BLaER1 treated with 17β-estradiol and CSF1 and Interleukin-3, amounts not matched to agents 10 nM and 100 nM (cell line): Measurements from ENCODE around the gene TNRC6C.

Experiments used
- H3K27ac ChIP-seq, 11 experiments: shearing (Covaris generic); formaldehyde crosslinking; 2 replicates each; pipeline ENCODE4 v1.8.1; 2022
- H3K27me3 ChIP-seq, 11 experiments: shearing (Covaris generic); formaldehyde crosslinking; 2 replicates each; pipeline ENCODE4 v1.8.1; 2022
- H3K36me3 ChIP-seq, 11 experiments: shearing (Covaris generic); formaldehyde crosslinking; 2 replicates each; pipeline ENCODE4 v1.8.1; 2022
- H3K4me1 ChIP-seq, 10 experiments: shearing (Covaris generic); formaldehyde crosslinking; 2 replicates each; pipeline ENCODE4 v1.8.1; 2022
- H3K4me2 ChIP-seq, 11 experiments: shearing (Covaris generic); formaldehyde crosslinking; 2 replicates each; pipeline ENCODE4 v1.8.1; 2022
- H3K4me3 ChIP-seq, 10 experiments: shearing (Covaris generic); formaldehyde crosslinking; 2 replicates each; pipeline ENCODE4 v1.8.1; 2022
- H3K9ac ChIP-seq, 11 experiments: shearing (Covaris generic); formaldehyde crosslinking; 2 replicates each; pipeline ENCODE4 v1.8.1; 2022
- H3K9me3 ChIP-seq, 11 experiments: shearing (Covaris generic); formaldehyde crosslinking; replicated peaks in 1 of 11; 2 replicates each; pipeline ENCODE4 v1.8.1; 2022
- H4K20me1 ChIP-seq, 11 experiments: shearing (Covaris generic); formaldehyde crosslinking; 2 replicates each; pipeline ENCODE4 v1.8.1; 2022
- Cebpa-rat ChIP-seq, 11 experiments: shearing (Covaris generic); IDR thresholded peaks; 2 replicates each; pipeline ENCODE4 v1.8.1; 2022

TNRC6C gene

DNA sequence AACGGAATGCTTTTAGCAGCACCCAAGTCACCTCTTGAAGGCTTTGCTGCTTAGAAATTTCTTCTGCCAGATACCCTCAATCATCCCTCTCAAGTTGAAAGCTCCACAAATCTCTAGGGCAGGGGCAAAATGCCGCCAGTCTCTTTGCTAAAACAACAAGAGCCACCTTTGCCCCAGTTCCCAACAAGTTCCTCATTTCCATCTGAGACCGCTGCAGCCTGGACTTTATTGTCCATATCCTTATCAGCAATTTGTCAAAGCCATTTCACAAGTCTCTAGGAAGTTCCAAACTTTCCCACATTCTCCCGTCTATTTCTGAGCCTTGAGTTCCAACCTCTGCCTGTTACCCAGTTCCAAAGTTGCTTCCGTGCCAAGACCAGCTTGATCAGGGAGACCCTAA is 142.6 kb downstream of the TNRC6C start:
- Histone ChIP-seq H3K4me1 (no peaks in the 10 kb centered on the region), H3K27me3 (no peaks in the 10 kb centered on the region), H3K4me2 (no peak overlapping the region), H3K4me3 (no peak overlapping the region), H3K36me3 (peaks cover 42 to 100% (median 86%) of the 10 kb centered on the region in 11 experiments), H3K9me3 (peaks cover 8 to 38% (median 33%) of the 10 kb centered on the region in 11 experiments; a peak in 20 of 22 replicates), H4K20me1 (no peaks in the 10 kb centered on the region; a peak in 1 of 22 replicates), H3K27ac (no peak overlapping the region), H3K9ac (no peak overlapping the region)
- TF ChIP-seq Cebpa-rat (IDR thresholded peaks at IDR 0.05), result no peak

DNA sequence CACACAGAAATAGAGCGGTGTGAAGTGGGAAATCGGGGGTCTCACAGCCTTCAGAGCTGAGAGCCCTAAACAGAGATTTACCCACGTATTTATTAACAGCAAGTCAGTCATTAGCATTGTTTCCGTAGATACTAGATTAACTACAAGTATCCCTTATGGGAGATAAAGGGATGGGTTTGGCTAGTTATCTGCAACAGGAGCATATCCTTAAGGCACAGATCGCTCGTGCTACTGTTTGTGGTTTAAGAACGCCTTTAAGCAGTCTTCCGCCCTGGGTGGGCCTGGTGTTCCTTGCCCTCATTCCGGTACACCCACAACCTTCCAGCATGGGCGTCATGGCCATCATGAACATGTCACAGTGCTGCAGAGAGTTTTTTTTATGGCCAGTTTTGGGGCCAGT is 143.0 kb downstream of the TNRC6C start:
- Histone ChIP-seq H3K36me3 (peaks cover 38 to 100% (median 81%) of the 10 kb centered on the region in 11 experiments), H3K4me1 (no peaks in the 10 kb centered on the region), H3K4me2 (no peak overlapping the region), H3K27me3 (no peaks in the 10 kb centered on the region), H3K4me3 (no peak overlapping the region), H4K20me1 (no peaks in the 10 kb centered on the region; a peak in 1 of 22 replicates), H3K9me3 (peaks cover 8 to 38% (median 33%) of the 10 kb centered on the region in 11 experiments; a peak in 20 of 22 replicates), H3K9ac (no peak overlapping the region), H3K27ac (no peak overlapping the region)
- no peak for TF ChIP-seq Cebpa-rat (IDR thresholded peaks at IDR 0.05)

DNA sequence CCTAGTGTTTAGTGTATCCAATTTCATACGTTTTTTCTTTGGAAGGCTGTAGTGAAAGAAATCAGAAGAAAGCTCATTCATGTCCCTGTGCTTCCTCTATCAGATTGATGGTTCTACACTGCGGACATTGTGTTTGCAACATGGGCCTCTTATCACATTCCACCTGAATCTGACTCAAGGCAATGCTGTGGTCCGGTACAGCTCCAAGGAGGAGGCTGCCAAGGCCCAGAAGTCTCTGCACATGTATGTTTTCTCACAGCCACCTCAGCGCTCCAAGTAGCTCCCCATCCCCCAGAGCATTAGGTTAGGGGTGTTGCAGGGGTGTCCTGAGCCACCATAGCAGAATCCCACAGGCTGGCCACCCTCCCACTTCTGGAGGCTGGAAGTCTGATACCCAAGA is 144.8 kb downstream of the TNRC6C start:
- Histone ChIP-seq H3K9ac (no peak overlapping the region), H3K4me2 (no peak overlapping the region), H3K27ac (peak overlapping the region in 1 of 11 experiments; percentile 5; a peak in 1 of 22 replicates), H3K36me3 (peaks cover 31 to 99% (median 69%) of the 10 kb centered on the region in 11 experiments), H3K4me3 (no peak overlapping the region), H3K9me3 (peaks cover 8 to 38% (median 33%) of the 10 kb centered on the region in 11 experiments; a peak in 20 of 22 replicates), H3K27me3 (no peaks in the 10 kb centered on the region), H3K4me1 (peaks cover 0 to 2% (median 1%) of the 10 kb centered on the region in 10 experiments; a peak in 13 of 20 replicates), H4K20me1 (peaks cover 0 to 11% (median 6%) of the 10 kb centered on the region in 11 experiments; a peak in 15 of 22 replicates)
- TF ChIP-seq Cebpa-rat (IDR thresholded peaks at IDR 0.05), result no peak

DNA sequence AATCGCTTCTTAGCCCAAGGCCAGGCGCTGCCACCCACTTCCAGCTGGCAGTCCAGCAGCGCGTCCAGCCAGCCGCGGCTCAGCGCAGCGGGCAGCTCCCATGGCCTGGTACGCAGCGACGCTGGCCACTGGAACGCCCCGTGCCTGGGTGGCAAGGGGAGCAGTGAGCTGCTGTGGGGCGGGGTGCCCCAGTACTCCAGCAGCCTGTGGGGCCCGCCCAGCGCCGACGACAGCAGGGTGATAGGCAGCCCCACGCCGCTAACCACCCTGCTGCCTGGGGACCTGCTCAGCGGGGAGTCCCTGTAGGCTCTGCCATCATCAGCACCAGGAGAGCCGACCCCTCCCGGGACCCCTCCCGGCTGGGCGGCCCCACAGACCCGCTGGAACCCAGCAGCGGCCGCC is 146.0 kb downstream of the TNRC6C start:
- Histone ChIP-seq H3K36me3 (peaks cover 31 to 99% (median 68%) of the 10 kb centered on the region in 11 experiments), H3K27me3 (no peaks in the 10 kb centered on the region), H3K4me1 (peaks cover 0 to 14% (median 13%) of the 10 kb centered on the region in 10 experiments; a peak in 16 of 20 replicates), H3K4me2 (no peak overlapping the region), H3K9me3 (peaks cover 8 to 25% (median 23%) of the 10 kb centered on the region in 11 experiments; a peak in 20 of 22 replicates), H4K20me1 (peaks cover 8 to 23% (median 18%) of the 10 kb centered on the region in 11 experiments; a peak in 20 of 22 replicates), H3K4me3 (no peak overlapping the region), H3K27ac (no peak overlapping the region), H3K9ac (no peak overlapping the region)
- no peak for TF ChIP-seq Cebpa-rat (IDR thresholded peaks at IDR 0.05)

DNA sequence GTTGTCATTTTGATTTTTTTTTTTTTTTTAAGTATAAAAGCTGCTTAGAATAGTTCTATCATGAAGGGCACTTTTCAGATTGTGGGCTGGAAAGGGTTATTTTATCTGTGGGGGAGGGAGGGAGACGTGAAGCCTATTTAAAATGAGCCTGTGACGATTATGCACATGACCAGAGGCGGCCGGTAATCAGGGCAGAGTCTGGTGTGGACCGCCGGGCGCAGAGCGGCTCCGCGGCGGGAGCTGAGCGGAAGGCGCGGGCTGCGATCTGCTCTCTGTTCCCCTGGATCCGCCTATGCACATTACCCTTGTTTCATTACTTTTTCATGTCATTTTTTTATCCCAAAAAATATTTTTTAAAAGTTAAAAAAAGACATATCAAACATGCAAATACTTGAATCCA is 146.6 kb downstream of the TNRC6C start:
- peaks cover 14 to 28% (median 22%) of the 10 kb centered on the region in 11 experiments; a peak in 20 of 22 replicates for H4K20me1 ChIP-seq
- TF ChIP-seq Cebpa-rat (IDR thresholded peaks at IDR 0.05), result no peak
- peaks cover 4 to 20% (median 17%) of the 10 kb centered on the region in 11 experiments; a peak in 19 of 22 replicates for H3K9me3 ChIP-seq
- H3K4me1 ChIP-seq, result peaks cover 0 to 18% (median 14%) of the 10 kb centered on the region in 10 experiments; a peak in 16 of 20 replicates
- no peak overlapping the region for H3K27ac ChIP-seq
- no peak overlapping the region for H3K4me2 ChIP-seq
- H3K4me3 ChIP-seq, result no peak overlapping the region
- peaks cover 33 to 99% (median 68%) of the 10 kb centered on the region in 11 experiments for H3K36me3 ChIP-seq
- H3K9ac ChIP-seq, result no peak overlapping the region
- H3K27me3 ChIP-seq, result no peaks in the 10 kb centered on the region

DNA sequence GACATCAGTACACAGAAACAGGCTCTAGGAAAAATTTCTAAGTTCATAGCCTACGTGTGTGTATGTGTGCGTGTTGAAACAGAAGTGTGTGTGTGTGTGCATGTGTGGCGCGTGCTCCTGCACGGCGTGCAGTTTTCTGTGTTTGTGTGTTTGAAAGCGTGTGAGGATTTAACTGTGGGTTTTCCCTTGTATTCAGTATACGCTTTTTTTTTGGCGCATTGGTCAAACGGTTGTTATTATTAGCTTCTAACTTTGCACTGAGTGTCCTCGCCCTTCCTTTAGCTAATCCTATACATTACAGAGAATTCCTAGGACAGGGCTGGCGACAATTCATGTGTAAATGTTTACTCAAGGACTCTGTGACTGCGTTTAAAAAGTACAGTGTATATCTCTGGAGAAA is 147.0 kb downstream of the TNRC6C start:
- no peak overlapping the region for H3K9ac ChIP-seq
- H3K4me3 ChIP-seq, result no peak overlapping the region
- H3K27me3 ChIP-seq, result no peaks in the 10 kb centered on the region
- peaks cover 0 to 22% (median 14%) of the 10 kb centered on the region in 10 experiments; a peak in 16 of 20 replicates for H3K4me1 ChIP-seq
- H3K36me3 ChIP-seq, result peaks cover 38 to 99% (median 68%) of the 10 kb centered on the region in 11 experiments
- H3K9me3 ChIP-seq, result peaks cover 0 to 15% (median 12%) of the 10 kb centered on the region in 11 experiments; a peak in 19 of 22 replicates
- no peak for TF ChIP-seq Cebpa-rat (IDR thresholded peaks at IDR 0.05)
- peaks cover 18 to 33% (median 27%) of the 10 kb centered on the region in 11 experiments; a peak in 20 of 22 replicates for H4K20me1 ChIP-seq
- H3K4me2 ChIP-seq, result no peak overlapping the region
- H3K27ac ChIP-seq, result no peak overlapping the region

DNA sequence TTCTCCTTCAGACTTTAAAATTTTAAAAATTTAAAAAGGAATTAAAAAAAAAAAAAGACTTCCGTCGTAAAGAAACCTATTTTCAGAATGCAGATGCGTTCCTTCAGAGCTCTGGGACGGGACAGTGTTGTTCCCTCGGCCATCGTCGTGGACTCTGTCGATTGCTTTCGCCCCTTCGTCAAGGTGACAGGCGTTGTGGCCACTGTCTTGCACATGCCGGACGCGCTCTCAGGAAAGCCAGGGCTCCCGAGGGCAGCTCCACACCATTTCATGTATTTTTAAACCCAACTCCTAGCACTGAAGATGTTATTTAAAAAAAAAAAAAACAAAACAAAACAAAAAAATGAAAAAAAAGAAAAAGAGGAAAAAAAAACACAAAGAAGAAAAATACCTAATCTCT is 147.7 kb downstream of the TNRC6C start:
- H3K9me3 ChIP-seq, result peaks cover 0 to 9% (median 6%) of the 10 kb centered on the region in 11 experiments; a peak in 18 of 22 replicates
- no peak for TF ChIP-seq Cebpa-rat (IDR thresholded peaks at IDR 0.05)
- H3K4me2 ChIP-seq, result no peak overlapping the region
- H3K4me3 ChIP-seq, result no peak overlapping the region
- H3K9ac ChIP-seq, result peak overlapping the region in 1 of 11 experiments; percentile 18; a peak in 1 of 22 replicates
- H4K20me1 ChIP-seq, result peaks cover 25 to 40% (median 32%) of the 10 kb centered on the region in 11 experiments; a peak in 20 of 22 replicates
- H3K27ac ChIP-seq, result no peak overlapping the region
- peaks cover 44 to 99% (median 71%) of the 10 kb centered on the region in 11 experiments for H3K36me3 ChIP-seq
- peaks cover 0 to 25% (median 14%) of the 10 kb centered on the region in 10 experiments; a peak in 16 of 20 replicates for H3K4me1 ChIP-seq
- H3K27me3 ChIP-seq, result no peaks in the 10 kb centered on the region

DNA sequence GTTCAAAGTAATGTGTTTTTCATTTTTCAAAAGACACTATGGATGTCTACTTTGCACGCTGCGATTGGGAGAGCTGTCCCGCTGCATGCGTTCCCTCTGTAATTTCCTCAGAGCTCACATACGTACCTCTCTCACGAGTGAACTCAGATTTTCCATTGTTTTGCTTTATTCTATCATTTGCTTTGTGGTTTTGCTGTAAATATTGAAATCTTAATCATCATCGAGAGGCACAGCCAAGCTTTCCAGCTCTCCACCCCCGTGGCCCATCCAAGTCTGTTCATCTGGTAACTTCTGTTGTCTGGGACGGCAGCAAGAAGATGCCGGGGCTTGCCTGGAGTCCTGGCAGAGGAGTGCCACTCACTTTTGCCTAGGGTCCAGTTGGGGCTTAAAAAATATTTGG is 149.0 kb downstream of the TNRC6C start:
- H3K36me3 ChIP-seq, result peaks cover 57 to 99% (median 71%) of the 10 kb centered on the region in 11 experiments
- H3K4me3 ChIP-seq, result no peak overlapping the region
- no peak overlapping the region for H3K4me2 ChIP-seq
- peak overlapping the region in 5 of 11 experiments; percentile 20 to 67 (median 46); a peak in 4 of 22 replicates for H3K27ac ChIP-seq
- peaks cover 0 to 26% (median 14%) of the 10 kb centered on the region in 10 experiments; a peak in 16 of 20 replicates for H3K4me1 ChIP-seq
- H3K27me3 ChIP-seq, result no peaks in the 10 kb centered on the region
- no peaks in the 10 kb centered on the region for H3K9me3 ChIP-seq
- 0 out of 22 replicates have a peak overlapping the region, but pooled peaks of 3 of the 11 experiments have one; percentile 4 to 16 (median 16) for H3K9ac ChIP-seq
- no peak for TF ChIP-seq Cebpa-rat (IDR thresholded peaks at IDR 0.05)
- H4K20me1 ChIP-seq, result peaks cover 37 to 52% (median 45%) of the 10 kb centered on the region in 11 experiments; a peak in 21 of 22 replicates

DNA sequence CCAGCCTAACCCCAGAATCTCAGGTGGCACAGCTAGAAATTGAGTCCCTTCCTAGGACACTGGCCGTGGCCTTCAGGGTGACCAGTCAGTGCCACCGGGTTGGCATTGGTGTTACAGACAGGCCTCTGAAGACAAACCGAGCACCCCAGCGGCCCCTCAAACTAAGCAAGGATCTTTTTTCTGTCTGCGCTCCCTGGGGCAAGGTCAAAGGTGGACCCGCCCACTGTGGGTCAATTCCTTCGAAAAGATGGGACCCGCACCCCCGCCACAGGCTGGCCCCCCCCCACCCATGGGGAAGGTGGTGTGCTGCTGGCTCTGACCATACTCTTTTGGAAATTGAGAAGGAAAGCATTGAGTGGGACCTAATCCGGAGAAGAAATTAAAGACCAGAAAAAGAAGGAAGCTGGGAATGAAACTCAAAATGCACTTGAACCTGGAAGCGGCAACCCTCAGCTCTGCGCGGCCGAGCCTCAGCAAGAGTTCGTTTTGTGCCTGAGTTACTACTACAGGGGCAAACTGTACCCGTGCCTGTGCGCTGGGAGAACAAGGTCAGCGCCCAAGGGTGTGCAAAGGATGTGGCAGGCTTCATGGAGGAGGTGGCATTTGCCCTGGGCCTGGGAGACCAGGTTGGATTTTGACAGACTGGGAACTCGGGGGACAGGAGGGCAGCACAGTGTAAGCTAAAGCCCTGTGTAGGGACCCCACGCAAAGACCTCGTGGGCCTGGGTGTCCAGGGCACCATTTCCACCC is 149.6 kb downstream of the TNRC6C start:
- TF ChIP-seq Cebpa-rat (IDR thresholded peaks at IDR 0.05), result no peak
- H3K9ac ChIP-seq, result peak overlapping the region in 5 of 11 experiments; percentile 6 to 32 (median 16); a peak in 3 of 22 replicates
- peaks cover 62 to 99% (median 72%) of the 10 kb centered on the region in 11 experiments for H3K36me3 ChIP-seq
- no peaks in the 10 kb centered on the region for H3K9me3 ChIP-seq
- no peak overlapping the region for H3K4me3 ChIP-seq
- H3K27me3 ChIP-seq, result no peaks in the 10 kb centered on the region
- peak overlapping the region in 9 of 11 experiments; percentile 9 to 68 (median 62); a peak in 13 of 22 replicates for H3K4me2 ChIP-seq
- peaks cover 5 to 33% (median 20%) of the 10 kb centered on the region in 10 experiments for H3K4me1 ChIP-seq
- H3K27ac ChIP-seq, result peak overlapping the region in 8 of 11 experiments; percentile 10 to 68 (median 49); a peak in 11 of 22 replicates
- H4K20me1 ChIP-seq, result peaks cover 44 to 59% (median 52%) of the 10 kb centered on the region in 11 experiments
